ENCODE data around the gene USP46.

The USP46 gene

DNA sequence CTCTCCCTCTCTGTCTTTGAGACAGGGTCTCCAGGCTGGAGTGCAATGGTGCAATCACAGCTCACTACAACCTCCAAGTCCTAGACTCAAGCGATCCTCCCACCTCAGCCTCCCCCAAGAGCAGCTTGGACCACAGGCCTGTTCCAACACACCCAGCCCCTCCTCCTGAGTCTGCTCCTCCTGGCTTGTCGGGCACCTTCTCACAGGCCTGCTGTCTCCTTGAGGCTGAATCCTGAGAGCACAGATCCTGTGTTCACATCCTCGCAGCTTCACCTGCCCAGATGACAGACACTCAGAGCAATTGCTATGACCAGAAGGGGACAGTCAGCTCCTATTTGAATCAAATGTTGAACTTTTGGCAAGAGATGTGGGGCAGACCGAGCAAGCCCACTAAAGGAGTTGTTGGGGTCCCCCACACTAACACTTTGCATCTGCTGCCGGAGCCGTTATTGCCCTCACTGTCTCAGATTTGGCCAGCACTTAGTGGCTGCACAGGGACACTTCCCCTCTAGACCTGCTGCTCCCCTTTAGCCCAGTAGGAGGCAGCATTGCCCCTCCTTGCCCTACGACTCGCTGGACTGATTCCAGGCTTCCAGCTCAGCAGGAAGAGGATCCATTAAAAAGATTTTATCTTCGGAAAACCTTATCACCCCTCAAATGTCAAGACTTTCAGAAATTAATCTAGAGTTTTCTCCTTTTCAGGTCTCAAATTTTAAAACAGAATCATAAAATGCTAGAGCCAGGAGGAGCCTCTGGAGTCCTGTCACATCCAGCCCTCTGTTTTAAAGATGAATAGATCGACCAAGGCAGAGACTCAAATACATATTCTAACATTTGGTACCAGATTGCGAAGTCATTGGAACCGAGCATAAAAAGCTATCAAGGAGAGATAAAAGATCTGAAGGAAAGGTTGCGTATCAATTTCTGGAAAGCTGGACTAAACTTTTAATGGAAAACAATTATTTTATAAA lies 113.7 kb downstream of the USP46 start:
- H3K27me3 ChIP-seq (replicated peaks in 2 of 5; ENCODE audit: control insufficient read depth in 4 of 5, insufficient read depth in 5 of 5, low read length in 4 of 5), result no peaks in the 10 kb centered on the region
- H3K4me1 ChIP-seq (ENCODE audit: control extremely low read depth in 1 of 4, control insufficient read depth in 4 of 4, insufficient read depth in 4 of 4, low read length in 3 of 4), result peaks cover 0 to 3% (median 0%) of the 10 kb centered on the region in 4 experiments
- H3K9me3 ChIP-seq (ENCODE audit: control extremely low read depth in 1 of 5, control insufficient read depth in 4 of 5, insufficient read depth in 2 of 5, low read depth in 1 of 5, low read length in 4 of 5), result no peaks in the 10 kb centered on the region
- no peak overlapping the region for H3K4me3 ChIP-seq (ENCODE audit: control insufficient read depth in 1 of 7, extremely low read depth in 1 of 7, insufficient read depth in 4 of 7, low read depth in 2 of 7, low read length in 6 of 7)
- ChIA-PET CTCF (interaction anchor here (0.5 to 4.3 kb wide), 21 partner anchors 9 to 1689 kb away, joined by 3 to 54 read pairs (median 3); no protein-coding TSS in a partner anchor), POLR2A (interaction anchor here (0.6 kb wide), 1 partner anchor 97 kb away, joined by 3 read pairs; no protein-coding TSS in a partner anchor)
- peak; percentile 36 to 65 (median 51) for DNase-seq
- H3K27ac ChIP-seq (ENCODE audit: insufficient read depth in 1 of 2, low read depth in 1 of 2, low read length in 2 of 2, poor library complexity in 1 of 2, severe bottlenecking in 2 of 2), result no peak overlapping the region
- 41% methylated on average over 10 of the region's 13 CpGs for WGBS (ENCODE audit: insufficient coverage)
- no peaks in the 10 kb centered on the region for H3K36me3 ChIP-seq (ENCODE audit: control insufficient read depth in 4 of 4, insufficient read depth in 4 of 4, low read length in 3 of 4)

Data from common myeloid progenitor, CD34-positive (primary cell).